Activated T-helper 2 cell treated with anti-CD3 and anti-CD28 coated beads, Interferon-gamma antibody, Interleukin-2, Interleukin-4, amounts not matched to agents 10 μg/mL and 5 μg/mL and 100 μg/mL, durations not matched to agents 14 hours and 24 hours and 36 hours (primary cell): ENCODE results near the gene CENPO. TPM values are rescaled to one million over a fixed set of nuclear protein-coding genes. Genes with fewer than 3 reads are reported as not detected.

Source experiments
- DNase-seq: peaks from one replicate; pipeline ENCODE4 v3.0.0; 2021; ENCODE audit warnings: low spot score
- H3K27ac Mint-ChIP-seq: one replicate; pipeline ENCODE4 v1.8.0; 2021; ENCODE audit warnings: mixed read lengths
- H3K27me3 Mint-ChIP-seq: one replicate; pipeline ENCODE4 v1.8.0; 2021; ENCODE audit warnings: low read depth, mixed read lengths
- H3K36me3 Mint-ChIP-seq: one replicate; pipeline ENCODE4 v1.8.0; 2021; ENCODE audit warnings: low read depth, mixed read lengths
- H3K4me1 Mint-ChIP-seq: one replicate; pipeline ENCODE4 v1.8.0; 2021; ENCODE audit warnings: low read depth, mixed read lengths
- H3K4me3 Mint-ChIP-seq: one replicate; pipeline ENCODE4 v1.8.0; 2021; ENCODE audit warnings: low read depth, mild to moderate bottlenecking, moderate library complexity, mixed read lengths
- H3K9me3 Mint-ChIP-seq: one replicate; pipeline ENCODE4 v1.8.0; 2021; ENCODE audit warnings: mixed read lengths
- intact Hi-C: fragments of 100-400 bp; cut with micrococcal nuclease; formaldehyde crosslinking; loops from one replicate; pipeline ENCODE4 v1.15.1; 2023
- total RNA-seq: library from RNA; stranded (reverse); gene quantifications from 2 replicates; pipeline ENCODE4 v1.2.3, GENCODE V29; 2022

Gene CENPO
- total RNA-seq, 1 donor from 2014 or later = 41.8 TPM

- Mint-ChIP-seq H3K27ac (no peak overlapping the region), H3K27me3 (no peaks in the 10 kb centered on the region), H3K9me3 (no peaks in the 10 kb centered on the region), H3K36me3 (peaks cover 14% of the 10 kb centered on the region), H3K4me1 (peaks cover 7% of the 10 kb centered on the region), H3K4me3 (no peak overlapping the region)
- intact Hi-C loops = no loop called here
- no peak for DNase-seq
Observed at GRCh38 chr2:24870891-24871705, 77.9 kb downstream of the CENPO start.

GRCh38 chr2:24871852-24872333 is 78.7 kb downstream of the CENPO start:
- H3K27ac Mint-ChIP-seq = no peak overlapping the region
- H3K27me3 Mint-ChIP-seq = no peaks in the 10 kb centered on the region
- H3K4me1 Mint-ChIP-seq = peaks cover 4% of the 10 kb centered on the region
- peaks cover 10% of the 10 kb centered on the region for H3K36me3 Mint-ChIP-seq
- intact Hi-C loops = no loop called here
- DNase-seq = no peak
- H3K4me3 Mint-ChIP-seq = no peak overlapping the region
- H3K9me3 Mint-ChIP-seq = no peaks in the 10 kb centered on the region

Other genes starting within 250 kb of the CENPO start
- gene PTRHD1, start within 50 bp of the CENPO start, total RNA-seq = 25.9 and 26.6 TPM in 2 replicates
- 108 and 112 TPM in 2 replicates for gene ADCY3, start 126.8 kb downstream of the CENPO start, total RNA-seq
- gene DNAJC27, start 178.5 kb downstream of the CENPO start, total RNA-seq = 4.9 and 6.1 TPM in 2 replicates
- 0.34 and 0.46 TPM in 2 replicates for gene EFR3B, start 248.7 kb downstream of the CENPO start, total RNA-seq